ENCODE measurements around the gene NR2F1-AS1. TPM values are rescaled to one million over a fixed set of nuclear protein-coding genes. Genes with fewer than 3 reads are reported as not detected.

NR2F1-AS1 gene
- total and polyA plus RNA-seq, 4 donors: 2.0 to 4.0 (median 2.1) TPM

DNA sequence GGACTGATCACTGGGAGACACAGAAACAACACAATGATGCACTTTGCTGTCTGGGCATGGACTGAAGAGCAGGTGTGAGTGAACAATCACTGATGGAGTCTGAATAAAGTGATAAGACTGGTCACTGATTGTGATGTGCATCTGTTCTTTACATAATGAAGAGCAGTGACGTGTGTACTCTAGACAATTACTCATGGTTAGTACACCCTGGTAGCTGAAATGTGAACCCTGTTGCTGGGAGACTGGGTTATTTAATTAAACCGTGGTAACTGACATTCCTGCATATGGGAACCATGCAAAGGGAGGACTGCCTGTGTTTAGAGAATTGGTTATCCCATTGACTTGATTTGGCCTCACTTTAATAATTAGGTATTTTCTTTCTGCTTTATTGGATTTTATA lies 202.9 kb downstream of the NR2F1-AS1 start:
- no peak overlapping the region for H3K9ac ChIP-seq (ENCODE audit: low read depth in 1 of 2, low read length in 2 of 2)
- TF ChIP-seq GABPA (IDR thresholded peaks at IDR 0.05 in 1 of 2, conservative IDR thresholded peaks at IDR 0.05 in 1 of 2): no peak
- TF ChIP-seq, protein P1, sequence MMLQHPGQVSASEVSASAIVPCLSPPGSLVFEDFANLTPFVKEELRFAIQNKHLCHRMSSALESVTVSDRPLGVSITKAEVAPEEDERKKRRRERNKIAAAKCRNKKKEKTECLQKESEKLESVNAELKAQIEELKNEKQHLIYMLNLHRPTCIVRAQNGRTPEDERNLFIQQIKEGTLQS (IDR thresholded peaks at IDR 0.05): no peak
- TF ChIP-seq, protein P2, sequence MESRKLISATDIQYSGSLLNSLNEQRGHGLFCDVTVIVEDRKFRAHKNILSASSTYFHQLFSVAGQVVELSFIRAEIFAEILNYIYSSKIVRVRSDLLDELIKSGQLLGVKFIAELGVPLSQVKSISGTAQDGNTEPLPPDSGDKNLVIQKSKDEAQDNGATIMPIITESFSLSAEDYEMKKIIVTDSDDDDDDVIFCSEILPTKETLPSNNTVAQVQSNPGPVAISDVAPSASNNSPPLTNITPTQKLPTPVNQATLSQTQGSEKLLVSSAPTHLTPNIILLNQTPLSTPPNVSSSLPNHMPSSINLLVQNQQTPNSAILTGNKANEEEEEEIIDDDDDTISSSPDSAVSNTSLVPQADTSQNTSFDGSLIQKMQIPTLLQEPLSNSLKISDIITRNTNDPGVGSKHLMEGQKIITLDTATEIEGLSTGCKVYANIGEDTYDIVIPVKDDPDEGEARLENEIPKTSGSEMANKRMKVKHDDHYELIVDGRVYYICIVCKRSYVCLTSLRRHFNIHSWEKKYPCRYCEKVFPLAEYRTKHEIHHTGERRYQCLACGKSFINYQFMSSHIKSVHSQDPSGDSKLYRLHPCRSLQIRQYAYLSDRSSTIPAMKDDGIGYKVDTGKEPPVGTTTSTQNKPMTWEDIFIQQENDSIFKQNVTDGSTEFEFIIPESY (IDR thresholded peaks at IDR 0.05): no peak
- no peak for TF ChIP-seq TAF1 (conservative IDR thresholded peaks at IDR 0.05)
- TF ChIP-seq JUND (IDR thresholded peaks at IDR 0.05): no peak
- TF ChIP-seq NR2F2 (IDR thresholded peaks at IDR 0.05): no peak
- TF ChIP-seq, protein P3, sequence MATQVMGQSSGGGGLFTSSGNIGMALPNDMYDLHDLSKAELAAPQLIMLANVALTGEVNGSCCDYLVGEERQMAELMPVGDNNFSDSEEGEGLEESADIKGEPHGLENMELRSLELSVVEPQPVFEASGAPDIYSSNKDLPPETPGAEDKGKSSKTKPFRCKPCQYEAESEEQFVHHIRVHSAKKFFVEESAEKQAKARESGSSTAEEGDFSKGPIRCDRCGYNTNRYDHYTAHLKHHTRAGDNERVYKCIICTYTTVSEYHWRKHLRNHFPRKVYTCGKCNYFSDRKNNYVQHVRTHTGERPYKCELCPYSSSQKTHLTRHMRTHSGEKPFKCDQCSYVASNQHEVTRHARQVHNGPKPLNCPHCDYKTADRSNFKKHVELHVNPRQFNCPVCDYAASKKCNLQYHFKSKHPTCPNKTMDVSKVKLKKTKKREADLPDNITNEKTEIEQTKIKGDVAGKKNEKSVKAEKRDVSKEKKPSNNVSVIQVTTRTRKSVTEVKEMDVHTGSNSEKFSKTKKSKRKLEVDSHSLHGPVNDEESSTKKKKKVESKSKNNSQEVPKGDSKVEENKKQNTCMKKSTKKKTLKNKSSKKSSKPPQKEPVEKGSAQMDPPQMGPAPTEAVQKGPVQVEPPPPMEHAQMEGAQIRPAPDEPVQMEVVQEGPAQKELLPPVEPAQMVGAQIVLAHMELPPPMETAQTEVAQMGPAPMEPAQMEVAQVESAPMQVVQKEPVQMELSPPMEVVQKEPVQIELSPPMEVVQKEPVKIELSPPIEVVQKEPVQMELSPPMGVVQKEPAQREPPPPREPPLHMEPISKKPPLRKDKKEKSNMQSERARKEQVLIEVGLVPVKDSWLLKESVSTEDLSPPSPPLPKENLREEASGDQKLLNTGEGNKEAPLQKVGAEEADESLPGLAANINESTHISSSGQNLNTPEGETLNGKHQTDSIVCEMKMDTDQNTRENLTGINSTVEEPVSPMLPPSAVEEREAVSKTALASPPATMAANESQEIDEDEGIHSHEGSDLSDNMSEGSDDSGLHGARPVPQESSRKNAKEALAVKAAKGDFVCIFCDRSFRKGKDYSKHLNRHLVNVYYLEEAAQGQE (IDR thresholded peaks at IDR 0.05): no peak
- TF ChIP-seq, protein P4, sequence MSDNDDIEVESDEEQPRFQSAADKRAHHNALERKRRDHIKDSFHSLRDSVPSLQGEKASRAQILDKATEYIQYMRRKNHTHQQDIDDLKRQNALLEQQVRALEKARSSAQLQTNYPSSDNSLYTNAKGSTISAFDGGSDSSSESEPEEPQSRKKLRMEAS (IDR thresholded peaks at IDR 0.05): no peak
- TF ChIP-seq RAD21 (IDR thresholded peaks at IDR 0.05): no peak
- no peak for TF ChIP-seq SP1 (IDR thresholded peaks at IDR 0.05)
- TF ChIP-seq RXRA (IDR thresholded peaks at IDR 0.05): no peak
- TF ChIP-seq, protein P5, sequence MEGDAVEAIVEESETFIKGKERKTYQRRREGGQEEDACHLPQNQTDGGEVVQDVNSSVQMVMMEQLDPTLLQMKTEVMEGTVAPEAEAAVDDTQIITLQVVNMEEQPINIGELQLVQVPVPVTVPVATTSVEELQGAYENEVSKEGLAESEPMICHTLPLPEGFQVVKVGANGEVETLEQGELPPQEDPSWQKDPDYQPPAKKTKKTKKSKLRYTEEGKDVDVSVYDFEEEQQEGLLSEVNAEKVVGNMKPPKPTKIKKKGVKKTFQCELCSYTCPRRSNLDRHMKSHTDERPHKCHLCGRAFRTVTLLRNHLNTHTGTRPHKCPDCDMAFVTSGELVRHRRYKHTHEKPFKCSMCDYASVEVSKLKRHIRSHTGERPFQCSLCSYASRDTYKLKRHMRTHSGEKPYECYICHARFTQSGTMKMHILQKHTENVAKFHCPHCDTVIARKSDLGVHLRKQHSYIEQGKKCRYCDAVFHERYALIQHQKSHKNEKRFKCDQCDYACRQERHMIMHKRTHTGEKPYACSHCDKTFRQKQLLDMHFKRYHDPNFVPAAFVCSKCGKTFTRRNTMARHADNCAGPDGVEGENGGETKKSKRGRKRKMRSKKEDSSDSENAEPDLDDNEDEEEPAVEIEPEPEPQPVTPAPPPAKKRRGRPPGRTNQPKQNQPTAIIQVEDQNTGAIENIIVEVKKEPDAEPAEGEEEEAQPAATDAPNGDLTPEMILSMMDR (IDR thresholded peaks at IDR 0.05; ENCODE audit: low read depth, low read length, missing input control): no peak
- TF ChIP-seq FOXA2 (IDR thresholded peaks at IDR 0.05): no peak
- TF ChIP-seq FOXA1 (IDR thresholded peaks at IDR 0.05): no peak
- no peak for TF ChIP-seq EGR1 (IDR thresholded peaks at IDR 0.05; ENCODE audit: low read depth in 2 of 2)
- no peak for TF ChIP-seq HNF4G (IDR thresholded peaks at IDR 0.05)
- TF ChIP-seq YY1 (IDR thresholded peaks at IDR 0.05): no peak
- no peak for TF ChIP-seq HNF4A (conservative IDR thresholded peaks at IDR 0.05)

More for the DNA sequence above, 202.9 kb downstream of the NR2F1-AS1 start:
- Histone ChIP-seq H3K27ac (ENCODE audit: low read depth in 1 of 2, low read length in 2 of 2) (no peak overlapping the region), H3K27me3 (ENCODE audit: control insufficient read depth in 4 of 4, insufficient read depth in 4 of 4, low read length in 3 of 4) (no peaks in the 10 kb centered on the region), H3K9me3 (ENCODE audit: control insufficient read depth in 4 of 4, low read length in 3 of 4) (no peaks in the 10 kb centered on the region), H3K4me3 (ENCODE audit: low read depth in 1 of 3, low read length in 3 of 3) (no peak overlapping the region), H3K36me3 (ENCODE audit: control insufficient read depth in 4 of 4, insufficient read depth in 3 of 4, low read depth in 1 of 4, low read length in 3 of 4) (no peaks in the 10 kb centered on the region), H3K4me1 (ENCODE audit: control insufficient read depth in 4 of 4, insufficient read depth in 4 of 4, low read length in 3 of 4) (no peaks in the 10 kb centered on the region)
- DNase-seq (ENCODE audit: low spot score): no peak
- WGBS: 53% methylated on average over 2 of the region's 2 CpGs
